CD14-positive monocyte (primary cell): ENCODE results near the gene MRNIP. TPM values are rescaled to one million over a fixed set of nuclear protein-coding genes. Genes with fewer than 3 reads are reported as not detected.

Experiments
- DNase-seq, 3 donors: peaks; one replicate each; pipeline ENCODE4 v3.0.0-alpha.2; 2011 to 2022
- H2AFZ ChIP-seq: 2 replicates; pipeline ENCODE4 v1.6.0; 2012; ENCODE audit warnings: mild to moderate bottlenecking, low read depth, low read length, inconsistent platforms; ENCODE audit not compliant: insufficient read depth, poor library complexity, severe bottlenecking
- H3K27ac ChIP-seq, 2 donors: 1 replicate in 1 of 2; 2 replicates in 1 of 2; pipeline ENCODE4 v1.5.1; 2012 to 2013; ENCODE audit warnings: low read length in 2 of 2, control low read depth in 1 of 2, inconsistent platforms in 1 of 2, low read depth in 1 of 2, mild to moderate bottlenecking in 1 of 2
- H3K27me3 ChIP-seq, 2 donors: one replicate each; pipeline versions ENCODE4 v1.6.0 to v1.6.1; 2011 to 2013; ENCODE audit warnings: low read length in 2 of 2; ENCODE audit not compliant: control insufficient read depth in 2 of 2, insufficient read depth in 2 of 2
- H3K36me3 ChIP-seq, 2 donors: replicated peaks in 1 of 2; 1 replicate in 1 of 2; 2 replicates in 1 of 2; pipeline versions ENCODE4 v1.5.1 to v1.6.1; 2012 to 2013; ENCODE audit warnings: low read length in 2 of 2, control low read depth in 1 of 2, inconsistent platforms in 1 of 2, mild to moderate bottlenecking in 1 of 2; ENCODE audit not compliant: insufficient read depth in 2 of 2, control insufficient read depth in 1 of 2
- H3K4me1 ChIP-seq, 2 donors: 1 replicate in 1 of 2; 2 replicates in 1 of 2; pipeline versions ENCODE4 v1.5.1 to v1.6.1; 2012 to 2013; ENCODE audit warnings: low read length in 2 of 2, control low read depth in 1 of 2, inconsistent platforms in 1 of 2, mild to moderate bottlenecking in 1 of 2, moderate library complexity in 1 of 2; ENCODE audit not compliant: insufficient read depth in 2 of 2, control insufficient read depth in 1 of 2
- H3K4me2 ChIP-seq: replicated peaks from 2 replicates; pipeline ENCODE3; 2012; ENCODE audit warnings: low read length, moderate library complexity, mild to moderate bottlenecking; ENCODE audit not compliant: poor library complexity, severe bottlenecking; ENCODE audit errors: extremely low read depth
- H3K4me3 ChIP-seq, 3 experiments: fragments of 200-600 bp in 1 of 3; sonication (generic) in 1 of 3; replicated peaks in 1 of 3; 1 replicate in 2 of 3; 2 replicates in 1 of 3; pipeline ENCODE4 v1.5.1; 2011 to 2013; ENCODE audit warnings: low read length in 3 of 3, mild to moderate bottlenecking in 3 of 3, control low read depth in 2 of 3, low read depth in 2 of 3, inconsistent platforms in 1 of 3, moderate library complexity in 1 of 3
- H3K79me2 ChIP-seq: 2 replicates; pipeline ENCODE4 v1.6.0; 2012; ENCODE audit warnings: mild to moderate bottlenecking, control low read depth, inconsistent platforms, low read length, moderate library complexity; ENCODE audit not compliant: insufficient read depth
- H3K9ac ChIP-seq: 2 replicates; pipeline ENCODE4 v1.6.0; 2017; ENCODE audit warnings: low read length, mild to moderate bottlenecking; ENCODE audit not compliant: insufficient read depth, poor library complexity, severe bottlenecking
- H3K9me3 ChIP-seq, 2 donors: replicated peaks in 1 of 2; 1 replicate in 1 of 2; 2 replicates in 1 of 2; pipeline versions ENCODE4 v1.5.1 to v1.6.1; 2012 to 2013; ENCODE audit warnings: low read length in 2 of 2, control low read depth in 1 of 2; ENCODE audit not compliant: control insufficient read depth in 1 of 2, insufficient read depth in 1 of 2
- H4K20me1 ChIP-seq: 2 replicates; pipeline ENCODE4 v1.6.0; 2012; ENCODE audit warnings: mild to moderate bottlenecking, low read length, control low read depth, moderate library complexity; ENCODE audit not compliant: insufficient read depth
- H3K27ac Mint-ChIP-seq, 7 donors: one replicate each; pipeline ENCODE4 v1.8.0; 2020; ENCODE audit warnings: mild to moderate bottlenecking in 7 of 7, mixed read lengths in 7 of 7, moderate library complexity in 6 of 7, inconsistent platforms in 2 of 7
- H3K27me3 Mint-ChIP-seq, 3 donors: one replicate each; pipeline ENCODE4 v1.8.0; 2021 to 2022; ENCODE audit warnings: low read depth in 3 of 3, mild to moderate bottlenecking in 3 of 3, mixed read lengths in 3 of 3, moderate library complexity in 3 of 3, inconsistent platforms in 1 of 3
- H3K36me3 Mint-ChIP-seq, 2 donors: one replicate each; pipeline ENCODE4 v1.8.0; 2020; ENCODE audit warnings: mixed read lengths in 2 of 2, inconsistent platforms in 1 of 2, mild to moderate bottlenecking in 1 of 2
- H3K4me1 Mint-ChIP-seq: one replicate; pipeline ENCODE4 v1.8.0; 2020; ENCODE audit warnings: mild to moderate bottlenecking, mixed read lengths
- H3K4me3 Mint-ChIP-seq, 2 donors: one replicate each; pipeline ENCODE4 v1.8.0; 2020; ENCODE audit warnings: mild to moderate bottlenecking in 2 of 2, mixed read lengths in 2 of 2, moderate library complexity in 1 of 2
- H3K9me3 Mint-ChIP-seq, 7 donors: one replicate each; pipeline ENCODE4 v1.8.0; 2020 to 2022; ENCODE audit warnings: mixed read lengths in 7 of 7, mild to moderate bottlenecking in 6 of 7, moderate library complexity in 6 of 7, inconsistent platforms in 2 of 7
- CTCF ChIP-seq: fragments of 200-600 bp; IDR thresholded peaks from one replicate; pipeline ENCODE4 v1.8.0; 2022; ENCODE audit warnings: antibody characterized with exemption, mild to moderate bottlenecking
- WGBS: methylation state at CpG from one replicate; pipeline ENCODE4 v1.1.5; 2013; ENCODE audit warnings: missing lambda C conversion rate; ENCODE audit not compliant: insufficient coverage; 5-methylcytosine and 5-hydroxymethylcytosine counted together
- intact Hi-C, 2 donors: fragments of 100-400 bp; cut with micrococcal nuclease; formaldehyde crosslinking; loops; one replicate each; pipeline versions ENCODE4 v1.15.0 to v1.15.1; 2023
- polyA plus RNA-seq, 3 donors: library from polyadenylated mRNA; depleted of rRNA in 1 of 3; unstranded in 2 of 3; stranded (reverse) in 1 of 3; fragments of 300-500 nt in 2 of 3; fragments of >200 nt in 1 of 3; fragmentation: Illumina TruSeq in 2 of 3; gene quantifications; 1 replicate in 2 of 3; 2 replicates in 1 of 3; pipeline ENCODE4 v1.2.3, GENCODE V29; 2012 to 2021

Gene MRNIP
- polyA plus RNA-seq, 3 donors: 1.2 to 23.0 (median 1.4) TPM

DNA sequence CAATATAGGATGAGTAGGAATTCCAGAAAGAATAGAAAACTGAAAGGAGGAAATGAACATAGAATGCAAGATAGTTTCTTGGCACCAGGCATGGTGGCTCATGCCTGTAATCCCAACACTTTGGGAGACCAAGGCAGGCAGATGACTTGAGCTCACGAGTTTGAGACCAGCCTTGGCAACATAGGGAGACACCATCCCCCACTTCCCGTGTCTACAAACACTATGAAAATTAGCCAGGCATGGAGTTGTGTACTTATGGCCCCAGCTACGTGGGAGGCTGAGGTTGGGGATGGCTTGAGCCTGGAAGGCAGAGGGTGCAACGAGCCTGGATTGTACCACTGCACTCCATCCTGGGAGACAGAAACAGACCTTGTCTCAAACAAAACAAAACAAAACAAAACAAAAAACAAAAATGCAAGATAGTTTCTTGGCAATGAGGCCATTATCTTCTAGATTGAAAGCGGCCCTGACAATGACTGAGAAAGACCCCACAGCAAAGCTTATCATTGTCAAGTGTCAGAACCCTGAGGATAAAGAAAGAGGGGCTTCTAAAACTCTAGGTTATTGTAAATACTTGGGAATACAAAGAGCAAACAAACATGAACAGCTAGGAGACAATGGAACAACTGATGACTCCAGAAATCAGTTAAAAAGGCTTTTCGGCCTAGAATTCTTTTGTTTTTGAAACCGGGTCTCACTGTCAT is 28.7 kb downstream of the MRNIP start:
- Histone ChIP-seq H3K79me2 (peaks cover 38% of the 10 kb centered on the region), H3K27ac (no peak overlapping the region), H3K36me3 (peaks cover 87 to 89% of the 10 kb centered on the region in 2 donors), H3K9me3 (no peaks in the 10 kb centered on the region), H3K4me2 (no peak overlapping the region), H3K27me3 (no peaks in the 10 kb centered on the region), H3K4me3 (no peak overlapping the region), H3K4me1 (peaks cover 16 to 20% of the 10 kb centered on the region in 2 donors), H4K20me1 (peaks cover 94% of the 10 kb centered on the region), H3K9ac (no peak overlapping the region), H2AFZ (no peak overlapping the region)
- peaks cover 85 to 94% of the 10 kb centered on the region in 2 donors for H3K36me3 Mint-ChIP-seq
- intact Hi-C loops: loop anchor here in 1 of 2 donors (10.0 kb wide), 2 partner anchors 145 to 205 kb away; partner anchors contain the start of gene HNRNPH1
- peaks cover 27% of the 10 kb centered on the region for H3K4me1 Mint-ChIP-seq
- H3K9me3 Mint-ChIP-seq: peaks cover 0 to 2% (median 0%) of the 10 kb centered on the region in 7 donors
- DNase-seq: no peak
- peak overlapping the region in 2 of 7 donors; percentile 15 to 35 for H3K27ac Mint-ChIP-seq
- TF ChIP-seq CTCF: no peak
- no peaks in the 10 kb centered on the region for H3K27me3 Mint-ChIP-seq
- WGBS: no CpG with 5 or more reads among the region's 7 CpGs
- H3K4me3 Mint-ChIP-seq: no peak overlapping the region

- peaks cover 48% of the 10 kb centered on the region for H3K79me2 ChIP-seq
- no peaks in the 10 kb centered on the region for H3K27me3 ChIP-seq
- peaks cover 95 to 99% of the 10 kb centered on the region in 2 donors for H3K36me3 Mint-ChIP-seq
- intact Hi-C loops: loop anchor here in 1 of 2 donors (10.0 kb wide), 2 partner anchors 146 to 204 kb away; partner anchors contain the start of gene HNRNPH1
- H3K27ac Mint-ChIP-seq: peak overlapping the region in 6 of 7 donors; percentile 26 to 86 (median 44)
- H2AFZ ChIP-seq: no peak overlapping the region
- WGBS: 100% methylated on average over 1 of the region's 3 CpGs
- peaks cover 100% of the 10 kb centered on the region for H4K20me1 ChIP-seq
- peaks cover 33% of the 10 kb centered on the region for H3K4me1 Mint-ChIP-seq
- DNase-seq: no peak
- H3K9ac ChIP-seq: no peak overlapping the region
- peaks cover 16 to 25% of the 10 kb centered on the region in 2 donors for H3K4me1 ChIP-seq
- no peak overlapping the region for H3K4me3 Mint-ChIP-seq
- H3K27ac ChIP-seq: peak overlapping the region in 1 of 2 donors; percentile 48
- no peaks in the 10 kb centered on the region for H3K27me3 Mint-ChIP-seq
- no peak overlapping the region for H3K4me2 ChIP-seq
- peaks cover 0 to 2% (median 0%) of the 10 kb centered on the region in 7 donors for H3K9me3 Mint-ChIP-seq
- TF ChIP-seq CTCF: no peak
- no peaks in the 10 kb centered on the region for H3K9me3 ChIP-seq
- H3K4me3 ChIP-seq: no peak overlapping the region
- peaks cover 93 to 97% of the 10 kb centered on the region in 2 donors for H3K36me3 ChIP-seq
Observed at GRCh38 chr5:179828756-179829421, 29.7 kb downstream of the MRNIP start.
